ENCODE results near the gene MPDU1. TPM values are rescaled to one million over a fixed set of nuclear protein-coding genes. Genes with fewer than 3 reads are reported as not detected.
A peak's percentile ranks its signal among the peaks of the same experiment; 100 is the strongest.

Gene MPDU1
- total RNA-seq, 3 donors from 2014 or later = 55.2 to 101 (median 94.5) TPM

DNA sequence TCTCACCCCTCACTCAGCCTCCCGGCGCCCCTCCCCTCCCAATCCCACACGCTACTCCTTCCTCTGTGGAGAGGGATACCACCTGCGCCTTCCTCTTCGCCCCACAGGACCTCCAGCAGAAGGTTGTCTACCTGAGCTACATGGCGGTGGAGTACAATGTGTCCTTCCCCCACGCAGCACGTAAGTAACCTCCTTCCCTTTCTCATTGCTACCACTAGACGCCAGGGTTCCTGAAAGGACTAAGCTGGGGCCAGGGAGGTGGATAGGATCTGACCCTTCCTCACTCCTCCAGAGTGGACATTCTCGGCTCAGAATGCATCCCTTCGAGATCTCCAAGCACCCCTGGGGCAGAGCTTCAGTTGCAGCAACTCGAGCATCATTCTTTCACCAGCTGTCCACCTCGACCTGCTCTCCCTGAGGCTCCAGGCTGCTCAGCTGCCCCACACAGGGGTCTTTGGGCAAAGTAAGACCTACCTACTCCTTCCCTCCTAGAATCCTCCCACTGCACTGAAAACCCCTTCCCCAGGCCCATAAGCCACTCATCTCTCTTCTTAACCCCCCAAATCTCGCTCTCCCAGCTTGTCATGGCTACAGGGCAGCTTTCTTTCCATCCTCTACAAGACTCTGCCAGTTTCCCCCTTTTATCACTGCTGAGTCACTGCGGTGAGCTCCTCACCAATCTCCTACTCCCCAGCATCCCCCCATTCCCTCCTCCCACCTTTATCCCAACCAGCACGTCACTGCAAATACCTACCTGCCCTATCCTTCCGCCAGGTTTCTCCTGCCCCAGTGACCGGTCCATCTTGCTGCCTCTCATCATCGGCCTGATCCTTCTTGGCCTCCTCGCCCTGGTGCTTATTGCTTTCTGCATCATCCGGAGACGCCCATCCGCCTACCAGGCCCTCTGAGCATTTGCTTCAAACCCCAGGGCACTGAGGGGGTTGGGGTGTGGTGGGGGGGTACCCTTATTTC lies 2.8 kb upstream of the MPDU1 start:
- Histone ChIP-seq H3K36me3 (ENCODE audit: low read depth) (peaks cover 28% of the 10 kb centered on the region), H3K4me3 (no peak overlapping the region), H3K4me1 (ENCODE audit: low read depth) (peaks cover 31% of the 10 kb centered on the region), H3K9me3 (no peaks in the 10 kb centered on the region)
- ATAC-seq (no peak), DNase-seq (no peak)
- no peak for TF ChIP-seq CTCF (IDR thresholded peaks at IDR 0.05)
- intact Hi-C loops (cut with DNase I, micrococcal nuclease) = no loop called here

GRCh38 chr17:7582396-7583252 lies 1.0 kb upstream of the MPDU1 start:
- no peak for ATAC-seq
- H3K4me3 ChIP-seq = no peak overlapping the region
- peak in 2 of 3 donors; percentile 42 to 79 for DNase-seq
- peaks cover 31% of the 10 kb centered on the region for H3K4me1 ChIP-seq (ENCODE audit: low read depth)
- H3K9me3 ChIP-seq = no peaks in the 10 kb centered on the region
- intact Hi-C loops (cut with DNase I, micrococcal nuclease) = no loop called here
- no peak for TF ChIP-seq CTCF (IDR thresholded peaks at IDR 0.05)
- peaks cover 20% of the 10 kb centered on the region for H3K36me3 ChIP-seq (ENCODE audit: low read depth)

DNA sequence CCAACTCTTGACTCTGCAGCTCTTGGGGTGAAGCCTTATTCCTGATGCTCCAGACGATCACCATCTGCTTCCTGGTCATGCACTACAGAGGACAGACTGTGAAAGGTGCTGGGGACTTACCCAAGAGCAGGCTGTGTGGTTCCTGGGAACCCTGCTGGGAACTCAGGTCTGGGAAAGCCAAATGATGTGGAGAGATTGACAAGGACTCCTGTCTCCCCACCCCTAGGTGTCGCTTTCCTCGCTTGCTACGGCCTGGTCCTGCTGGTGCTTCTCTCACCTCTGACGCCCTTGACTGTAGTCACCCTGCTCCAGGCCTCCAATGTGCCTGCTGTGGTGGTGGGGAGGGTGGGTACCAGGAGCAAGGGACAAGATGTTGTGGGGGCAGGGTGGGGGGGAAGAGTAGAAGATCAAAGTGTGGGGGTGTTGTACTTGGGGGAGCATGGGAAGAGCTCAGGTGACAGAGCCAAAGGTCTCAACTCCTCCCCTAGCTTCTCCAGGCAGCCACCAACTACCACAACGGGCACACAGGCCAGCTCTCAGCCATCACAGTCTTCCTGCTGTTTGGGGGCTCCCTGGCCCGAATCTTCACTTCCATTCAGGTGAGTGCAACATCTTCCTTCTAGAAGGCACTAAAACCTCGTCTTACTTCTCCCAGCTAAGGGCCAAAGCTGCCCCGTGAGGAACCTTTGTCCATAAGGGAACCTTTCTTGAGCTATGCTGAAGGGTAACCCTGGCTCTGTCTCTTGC lies 3.2 kb downstream of the MPDU1 start:
- Histone ChIP-seq H3K9me3 (no peaks in the 10 kb centered on the region), H3K36me3 (ENCODE audit: low read depth) (peaks cover 13% of the 10 kb centered on the region), H3K4me1 (ENCODE audit: low read depth) (peaks cover 17% of the 10 kb centered on the region), H3K4me3 (no peak overlapping the region)
- TF ChIP-seq CTCF (IDR thresholded peaks at IDR 0.05) = no peak
- peak in 2 of 3 donors; percentile 62 to 74 for DNase-seq
- ATAC-seq = peak; percentile 35
- intact Hi-C loops (cut with DNase I, micrococcal nuclease) = no loop called here

- DNase-seq (no peak), ATAC-seq (no peak)
- H3K4me3 ChIP-seq = no peak overlapping the region
- H3K9me3 ChIP-seq = no peaks in the 10 kb centered on the region
- H3K4me1 ChIP-seq (ENCODE audit: low read depth) = peaks cover 17% of the 10 kb centered on the region
- peaks cover 13% of the 10 kb centered on the region for H3K36me3 ChIP-seq (ENCODE audit: low read depth)
- TF ChIP-seq CTCF (IDR thresholded peaks at IDR 0.05) = no peak
- intact Hi-C loops (cut with DNase I, micrococcal nuclease) = no loop called here
Measured at GRCh38 chr17:7587420-7588151, 3.9 kb downstream of the MPDU1 start.
